IMR-90 (cell line): ENCODE results near the gene BPTF. TPM values are rescaled to one million over a fixed set of nuclear protein-coding genes. Genes with fewer than 3 reads are reported as not detected.

Experiments used
- ATAC-seq: fragments of 200-7000 bp; cut with Tn5 transposase; 2 replicates; pipeline ENCODE4 v1.9.1; 2020; ENCODE audit warnings: low read depth, mild to moderate bottlenecking, moderate library complexity
- BruUV-seq: library from RNA; stranded (reverse); fragments of 400-500 nt; replicated peaks from 2 replicates; lab custom pipeline; 2021; lab: Mats Ljungman, UMichigan
- CTCF ChIA-PET: fragments of 300-600 bp; formaldehyde crosslinking; extraction: SDS; loops from one replicate; lab custom pipeline; 2021; ENCODE audit warnings: antibody characterized with exemption; lab: Yijun Ruan, JAX
- POLR2A ChIA-PET: fragments of 300-600 bp; sonication (Branson Sonifier 250); formaldehyde crosslinking; loops from one replicate; lab custom pipeline; 2022; ENCODE audit warnings: antibody characterized with exemption; ENCODE audit not compliant: unreplicated experiment; lab: Charles Lee
- DNase-seq: peaks from one replicate; pipeline ENCODE4 v3.0.0; 2013
- H2AFZ ChIP-seq: replicated peaks from 2 replicates; pipeline ENCODE3; 2013; ENCODE audit warnings: low read length, mild to moderate bottlenecking; ENCODE audit not compliant: poor library complexity
- H2AK5ac ChIP-seq: 2 replicates; pipeline ENCODE4 v1.6.1; 2013; ENCODE audit warnings: low read depth, low read length, inconsistent platforms
- H2AK9ac ChIP-seq: replicated peaks from 2 replicates; pipeline ENCODE3; 2013; ENCODE audit warnings: mild to moderate bottlenecking, low read depth, low read length, moderate library complexity; ENCODE audit not compliant: poor library complexity
- H2BK120ac ChIP-seq: 2 replicates; pipeline ENCODE4 v1.6.1; 2013; ENCODE audit warnings: low read depth, low read length, inconsistent platforms
- H2BK15ac ChIP-seq: 3 replicates; pipeline ENCODE4 v1.6.1; 2013; ENCODE audit warnings: low read depth, low read length, inconsistent platforms
- H2BK20ac ChIP-seq: 2 replicates; pipeline ENCODE4 v1.6.1; 2013; ENCODE audit warnings: low read depth, mild to moderate bottlenecking, inconsistent platforms, low read length, moderate library complexity
- H2BK5ac ChIP-seq: 2 replicates; pipeline ENCODE4 v1.6.1; 2013; ENCODE audit warnings: mild to moderate bottlenecking, low read depth, low read length, inconsistent platforms; ENCODE audit not compliant: poor library complexity, severe bottlenecking
- H3K14ac ChIP-seq: replicated peaks from 2 replicates; pipeline ENCODE4 v1.6.1; 2013; ENCODE audit warnings: low read depth, low read length, inconsistent platforms
- H3K18ac ChIP-seq: 2 replicates; pipeline ENCODE4 v1.6.1; 2013; ENCODE audit warnings: low read depth, low read length, control low read depth
- H3K23ac ChIP-seq: 2 replicates; pipeline ENCODE4 v1.6.1; 2013; ENCODE audit warnings: low read depth, low read length, inconsistent platforms
- H3K27ac ChIP-seq: 2 replicates; pipeline ENCODE4 v1.5.1; 2013; ENCODE audit warnings: mild to moderate bottlenecking, control low read depth, low read length; ENCODE audit not compliant: insufficient read depth
- H3K27me3 ChIP-seq: 2 replicates; pipeline ENCODE4 v1.6.1; 2013; ENCODE audit warnings: low read length; ENCODE audit not compliant: control insufficient read depth, insufficient read depth
- H3K36me3 ChIP-seq: 2 replicates; pipeline ENCODE4 v1.6.1; 2013; ENCODE audit warnings: low read length, mixed read lengths; ENCODE audit not compliant: control insufficient read depth, insufficient read depth
- H3K4ac ChIP-seq: 2 replicates; pipeline ENCODE4 v1.6.1; 2013; ENCODE audit warnings: low read depth, low read length, inconsistent platforms
- H3K4me1 ChIP-seq: 2 replicates; pipeline ENCODE4 v1.6.1; 2013; ENCODE audit warnings: low read length, mixed read lengths; ENCODE audit not compliant: control insufficient read depth, insufficient read depth
- H3K4me2 ChIP-seq: 2 replicates; pipeline ENCODE4 v1.6.1; 2013; ENCODE audit warnings: low read depth, mild to moderate bottlenecking, control low read depth, low read length, moderate library complexity
- H3K4me3 ChIP-seq: 2 replicates; pipeline ENCODE4 v1.5.1; 2013; ENCODE audit warnings: low read depth, mild to moderate bottlenecking, control low read depth, low read length, moderate library complexity; ENCODE audit not compliant: insufficient read depth
- H3K56ac ChIP-seq: 2 replicates; pipeline ENCODE4 v1.6.1; 2013; ENCODE audit warnings: low read length, inconsistent platforms; ENCODE audit not compliant: insufficient read depth; ENCODE audit errors: extremely low read depth
- H3K79me1 ChIP-seq, 2 experiments: 2 replicates each; pipeline ENCODE4 v1.6.1; 2013; ENCODE audit warnings: low read length in 2 of 2, inconsistent platforms in 1 of 2, low read depth in 1 of 2
- H3K9ac ChIP-seq: 2 replicates; pipeline ENCODE4 v1.6.1; 2013; ENCODE audit warnings: low read depth, low read length, control low read depth
- H3K9me1 ChIP-seq: 2 replicates; pipeline ENCODE4 v1.6.1; 2013; ENCODE audit warnings: low read length, inconsistent platforms; ENCODE audit not compliant: insufficient read depth
- H3K9me3 ChIP-seq: 2 replicates; pipeline ENCODE4 v1.6.1; 2013; ENCODE audit warnings: low read length; ENCODE audit not compliant: control insufficient read depth, insufficient read depth
- H4K20me1 ChIP-seq: 2 replicates; pipeline ENCODE4 v1.6.1; 2013; ENCODE audit warnings: low read length, inconsistent platforms; ENCODE audit not compliant: insufficient read depth
- H4K5ac ChIP-seq: 2 replicates; pipeline ENCODE4 v1.6.1; 2013; ENCODE audit warnings: mild to moderate bottlenecking, low read depth, low read length, control low read depth
- H4K8ac ChIP-seq, 2 experiments: 2 replicates each; pipeline ENCODE4 v1.6.1; 2013; ENCODE audit warnings: low read depth in 2 of 2, low read length in 2 of 2, control low read depth in 1 of 2, inconsistent platforms in 1 of 2
- H4K91ac ChIP-seq: 2 replicates; pipeline ENCODE4 v1.6.1; 2013; ENCODE audit warnings: low read depth, low read length, inconsistent platforms; ENCODE audit not compliant: insufficient read depth
- CEBPB ChIP-seq: IDR thresholded peaks from 2 replicates; pipeline ENCODE4 v1.6.1; 2012; ENCODE audit warnings: low read depth, low read length, improper control_type of control experiment
- CHD1 ChIP-seq: IDR thresholded peaks from 2 replicates; pipeline ENCODE4 v1.6.1; 2012; ENCODE audit warnings: low read depth, low read length, improper control_type of control experiment
- ELK1 ChIP-seq: fragments of 150-350 bp; IDR thresholded peaks from 2 replicates; pipeline ENCODE4 v1.6.1; 2016; ENCODE audit warnings: low read depth, mild to moderate bottlenecking, low read length, moderate library complexity, borderline replicate concordance
- FOS ChIP-seq: fragments of 150-350 bp; IDR thresholded peaks from 2 replicates; pipeline ENCODE4 v1.6.1; 2016; ENCODE audit warnings: low read depth, low read length
- MAFK ChIP-seq: IDR thresholded peaks from 2 replicates; pipeline ENCODE4 v1.6.1; 2012; ENCODE audit warnings: low read depth, low read length, improper control_type of control experiment
- MAZ ChIP-seq: IDR thresholded peaks from 2 replicates; pipeline ENCODE4 v1.6.1; 2012; ENCODE audit warnings: low read depth, mild to moderate bottlenecking, low read length, improper control_type of control experiment, moderate library complexity, borderline replicate concordance
- MXI1 ChIP-seq: IDR thresholded peaks from 2 replicates; pipeline ENCODE4 v1.6.1; 2012; ENCODE audit warnings: low read depth, mild to moderate bottlenecking, low read length, moderate library complexity, borderline replicate concordance
- NFE2L2 ChIP-seq: fragments of 150-350 bp; IDR thresholded peaks from 2 replicates; pipeline ENCODE4 v1.6.1; 2016; ENCODE audit warnings: low read depth, mild to moderate bottlenecking, low read length
- POLR2A ChIP-seq: IDR thresholded peaks from 2 replicates; pipeline ENCODE4 v1.6.1; 2012; ENCODE audit warnings: mild to moderate bottlenecking, low read depth, low read length
- RAD21 ChIP-seq: IDR thresholded peaks from 2 replicates; pipeline ENCODE4 v1.6.1; 2012; ENCODE audit warnings: low read length, improper control_type of control experiment
- RCOR1 ChIP-seq: IDR thresholded peaks from 2 replicates; pipeline ENCODE4 v1.6.1; 2012; ENCODE audit warnings: mild to moderate bottlenecking, low read length, improper control_type of control experiment; ENCODE audit not compliant: insufficient replicate concordance
- SMC3 ChIP-seq: fragments of 150-350 bp; IDR thresholded peaks from 2 replicates; pipeline ENCODE4 v1.6.1; 2016; ENCODE audit warnings: low read depth, mild to moderate bottlenecking, antibody characterized with exemption, low read length, moderate library complexity
- WGBS, 2 experiments: methylation state at CpG; one replicate each; pipeline versions ENCODE4 v1.1.5 to v1.1.7; 2013; ENCODE audit warnings: missing lambda C conversion rate in 2 of 2; ENCODE audit not compliant: insufficient read length in 1 of 2; ENCODE audit errors: extremely low coverage in 2 of 2; 5-methylcytosine and 5-hydroxymethylcytosine counted together
- dilution Hi-C: fragments of 300-500 bp; cut with HindIII; formaldehyde crosslinking; loops from one replicate; pipeline ENCODE4 v1.14.3; 2018; ENCODE audit warnings: low sequenced_read_pairs; ENCODE audit not compliant: unreplicated experiment
- in situ Hi-C: fragments of 300-500 bp; cut with MboI; formaldehyde crosslinking; loops from 3 replicates; pipeline ENCODE4 v1.14.3; 2019; ENCODE audit warnings: low sequenced_read_pairs, inconsistent platforms, mixed read lengths
- intact Hi-C: fragments of 100-400 bp; cut with micrococcal nuclease; formaldehyde crosslinking; loops from 2 replicates; pipeline ENCODE4 v1.10.0; 2022
- polyA plus RNA-seq, 3 experiments: library from polyadenylated mRNA; depleted of rRNA; stranded (reverse); fragments of >200 nt; gene quantifications; 2 replicates each; pipeline ENCODE4 v1.2.3, GENCODE V29; 2012; ENCODE audit warnings: low replicate concordance in 1 of 3
- total RNA-seq: library from RNA; depleted of rRNA; stranded (reverse); fragments of >200 nt; gene quantifications from 2 replicates; pipeline ENCODE4 v1.2.3, GENCODE V29; 2012
- TF ChIP-seq, protein P1 (sequence below): fragments of 150-350 bp; IDR thresholded peaks from 2 replicates; pipeline ENCODE4 v1.6.1; 2017; ENCODE audit warnings: mild to moderate bottlenecking, antibody characterized with exemption, low read length, low read depth

The BPTF gene
- total and polyA plus RNA-seq, 2 of the 4 experiments (the other 2 are of a cell fraction) = 32.3 to 35.7 TPM

DNA sequence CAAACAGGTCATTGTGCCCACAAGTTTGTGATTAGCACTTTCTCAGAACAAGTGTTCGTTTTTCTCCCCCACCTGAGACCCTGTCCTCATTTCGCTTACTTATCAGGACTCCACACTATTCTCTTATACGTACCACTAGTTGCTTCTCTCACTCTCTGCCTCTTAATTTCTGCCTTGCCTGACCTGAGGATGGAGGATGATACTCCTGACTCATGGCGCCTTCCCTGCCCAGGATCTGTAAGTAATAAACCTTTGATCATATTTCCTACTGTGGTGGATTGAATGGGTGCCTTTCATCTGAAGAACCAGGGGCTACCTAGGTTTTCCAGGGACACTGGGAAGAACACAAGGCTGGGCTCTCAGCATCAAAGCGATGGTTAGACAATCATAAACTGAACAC, 39.8 kb upstream of the BPTF start:
- no peaks in the 10 kb centered on the region for H3K36me3 ChIP-seq
- no peaks in the 10 kb centered on the region for H3K4me1 ChIP-seq
- H2BK5ac ChIP-seq = no peak overlapping the region
- intact Hi-C loops = no loop called here
- H2AK5ac ChIP-seq = no peak overlapping the region
- no peak overlapping the region for H2BK120ac ChIP-seq
- no peak overlapping the region for H2AFZ ChIP-seq
- ChIA-PET CTCF (no interaction called here), POLR2A (no interaction called here)
- no peak for ATAC-seq
- H3K14ac ChIP-seq = no peak overlapping the region
- no peak overlapping the region for H3K23ac ChIP-seq
- no peak overlapping the region for H4K91ac ChIP-seq
- H2BK15ac ChIP-seq = no peak overlapping the region
- H3K27ac ChIP-seq = no peak overlapping the region
- no peak for TF ChIP-seq SMC3
- no peak for TF ChIP-seq RAD21
- TF ChIP-seq, protein P1, sequence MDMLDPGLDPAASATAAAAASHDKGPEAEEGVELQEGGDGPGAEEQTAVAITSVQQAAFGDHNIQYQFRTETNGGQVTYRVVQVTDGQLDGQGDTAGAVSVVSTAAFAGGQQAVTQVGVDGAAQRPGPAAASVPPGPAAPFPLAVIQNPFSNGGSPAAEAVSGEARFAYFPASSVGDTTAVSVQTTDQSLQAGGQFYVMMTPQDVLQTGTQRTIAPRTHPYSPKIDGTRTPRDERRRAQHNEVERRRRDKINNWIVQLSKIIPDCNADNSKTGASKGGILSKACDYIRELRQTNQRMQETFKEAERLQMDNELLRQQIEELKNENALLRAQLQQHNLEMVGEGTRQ = no peak
- no peak for TF ChIP-seq MAZ
- TF ChIP-seq CEBPB = no peak
- TF ChIP-seq MXI1 = no peak
- no peak for TF ChIP-seq NFE2L2
- no peak for TF ChIP-seq CHD1
- TF ChIP-seq ELK1 = no peak
- no peak for TF ChIP-seq MAFK
- TF ChIP-seq FOS = no peak
- no peak for TF ChIP-seq POLR2A
- TF ChIP-seq RCOR1 = no peak
- no CpG with 5 or more reads among the region's 5 CpGs for WGBS, 2 experiments
- DNase-seq = no peak
- H3K9me3 ChIP-seq = peaks cover 2% of the 10 kb centered on the region; the same call in 1 of the 2 replicates
- H3K4me2 ChIP-seq = no peak overlapping the region
- no peak overlapping the region for H4K8ac ChIP-seq
- no peak overlapping the region for H3K4ac ChIP-seq
- no peaks in the 10 kb centered on the region for H4K20me1 ChIP-seq
- no peak overlapping the region for H2AK9ac ChIP-seq
- H3K79me1 ChIP-seq = no peaks in the 10 kb centered on the region
- H2BK20ac ChIP-seq = no peak overlapping the region
- BruUV-seq = no TSS peak
- H3K27me3 ChIP-seq = peaks cover 6% of the 10 kb centered on the region; the same call in 1 of the 2 replicates
- no peak overlapping the region for H3K4me3 ChIP-seq
- dilution Hi-C loops = no loop called here
- no peak overlapping the region for H3K56ac ChIP-seq
- no peak overlapping the region for H4K5ac ChIP-seq
- H3K18ac ChIP-seq = no peak overlapping the region
- H3K9me1 ChIP-seq = no peaks in the 10 kb centered on the region
- in situ Hi-C loops = no loop called here
- H3K9ac ChIP-seq = no peak overlapping the region
